ENCODE measurements around the gene LRRTM4.

DNA sequence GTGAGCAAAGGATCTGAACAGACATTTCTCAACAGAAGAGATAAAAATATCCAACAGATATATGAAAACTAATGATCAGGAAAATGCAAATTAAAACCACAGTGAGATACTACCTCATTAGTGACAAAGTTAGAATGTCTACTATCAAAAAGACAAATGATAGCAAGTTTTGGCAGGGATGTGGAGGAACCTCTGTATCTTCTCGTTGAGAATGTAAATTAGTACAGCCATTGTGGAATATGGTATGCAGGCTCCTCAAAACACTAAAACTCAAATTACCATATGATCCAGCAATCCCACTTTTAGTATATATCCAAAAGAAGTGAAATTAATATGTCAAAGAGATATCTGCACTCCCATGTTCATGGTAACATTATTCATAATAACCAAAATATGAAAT is 427.1 kb downstream of the LRRTM4 start:
- TF ChIP-seq, protein P1, sequence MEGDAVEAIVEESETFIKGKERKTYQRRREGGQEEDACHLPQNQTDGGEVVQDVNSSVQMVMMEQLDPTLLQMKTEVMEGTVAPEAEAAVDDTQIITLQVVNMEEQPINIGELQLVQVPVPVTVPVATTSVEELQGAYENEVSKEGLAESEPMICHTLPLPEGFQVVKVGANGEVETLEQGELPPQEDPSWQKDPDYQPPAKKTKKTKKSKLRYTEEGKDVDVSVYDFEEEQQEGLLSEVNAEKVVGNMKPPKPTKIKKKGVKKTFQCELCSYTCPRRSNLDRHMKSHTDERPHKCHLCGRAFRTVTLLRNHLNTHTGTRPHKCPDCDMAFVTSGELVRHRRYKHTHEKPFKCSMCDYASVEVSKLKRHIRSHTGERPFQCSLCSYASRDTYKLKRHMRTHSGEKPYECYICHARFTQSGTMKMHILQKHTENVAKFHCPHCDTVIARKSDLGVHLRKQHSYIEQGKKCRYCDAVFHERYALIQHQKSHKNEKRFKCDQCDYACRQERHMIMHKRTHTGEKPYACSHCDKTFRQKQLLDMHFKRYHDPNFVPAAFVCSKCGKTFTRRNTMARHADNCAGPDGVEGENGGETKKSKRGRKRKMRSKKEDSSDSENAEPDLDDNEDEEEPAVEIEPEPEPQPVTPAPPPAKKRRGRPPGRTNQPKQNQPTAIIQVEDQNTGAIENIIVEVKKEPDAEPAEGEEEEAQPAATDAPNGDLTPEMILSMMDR (IDR thresholded peaks at IDR 0.05): no peak
- no peak for TF ChIP-seq POLR2A (IDR thresholded peaks at IDR 0.05)

All from uterus (tissue), 2 donors.